ENCODE measurements around the gene IGFBP7. TPM values are rescaled to one million over a fixed set of nuclear protein-coding genes. Genes with fewer than 3 reads are reported as not detected.
A peak's percentile ranks its signal among the peaks of the same experiment; 100 is the strongest.

Gene IGFBP7
- total RNA-seq, 1 donor: 263 TPM

DNA sequence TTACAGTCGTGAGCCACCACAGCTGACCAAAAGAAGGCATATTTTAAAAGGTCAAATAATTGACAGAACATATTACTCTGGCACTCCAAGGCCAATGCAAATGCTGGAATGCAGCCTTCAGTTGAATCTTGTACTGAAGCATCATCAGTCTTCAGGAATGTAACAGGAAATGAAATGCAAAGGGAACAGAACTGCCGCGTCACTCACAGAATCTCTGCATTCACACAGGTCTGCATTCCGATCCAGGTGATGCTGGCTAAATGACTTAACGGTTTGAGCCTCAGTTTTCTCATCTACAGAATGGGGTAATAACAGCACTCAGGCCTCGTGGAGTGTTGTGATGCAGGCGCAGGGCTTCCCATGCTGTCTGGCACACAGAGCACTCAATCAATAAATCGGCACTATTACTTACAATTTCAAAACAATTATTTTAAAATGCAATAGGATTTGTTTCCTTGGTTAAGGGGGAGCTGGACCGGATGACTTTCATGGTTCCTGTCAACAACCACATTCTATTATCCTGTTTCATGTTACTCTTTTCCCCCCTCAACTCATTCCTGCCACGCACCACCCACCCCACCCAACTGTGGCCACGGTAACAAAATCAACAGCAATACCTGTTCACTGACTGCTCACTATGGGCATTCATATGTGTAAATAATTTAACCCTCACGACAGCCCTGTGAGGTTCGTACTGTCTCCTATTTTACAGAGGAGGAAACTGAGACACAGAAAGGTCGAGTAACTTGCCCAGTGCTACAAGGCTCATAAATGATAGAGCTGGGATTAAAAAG is 32.4 kb downstream of the IGFBP7 start:
- no peak overlapping the region for H3K4me3 ChIP-seq (ENCODE audit: low read depth, low read length)
- peak; percentile 60 for DNase-seq (ENCODE audit: low read depth)
- TF ChIP-seq, protein P1, sequence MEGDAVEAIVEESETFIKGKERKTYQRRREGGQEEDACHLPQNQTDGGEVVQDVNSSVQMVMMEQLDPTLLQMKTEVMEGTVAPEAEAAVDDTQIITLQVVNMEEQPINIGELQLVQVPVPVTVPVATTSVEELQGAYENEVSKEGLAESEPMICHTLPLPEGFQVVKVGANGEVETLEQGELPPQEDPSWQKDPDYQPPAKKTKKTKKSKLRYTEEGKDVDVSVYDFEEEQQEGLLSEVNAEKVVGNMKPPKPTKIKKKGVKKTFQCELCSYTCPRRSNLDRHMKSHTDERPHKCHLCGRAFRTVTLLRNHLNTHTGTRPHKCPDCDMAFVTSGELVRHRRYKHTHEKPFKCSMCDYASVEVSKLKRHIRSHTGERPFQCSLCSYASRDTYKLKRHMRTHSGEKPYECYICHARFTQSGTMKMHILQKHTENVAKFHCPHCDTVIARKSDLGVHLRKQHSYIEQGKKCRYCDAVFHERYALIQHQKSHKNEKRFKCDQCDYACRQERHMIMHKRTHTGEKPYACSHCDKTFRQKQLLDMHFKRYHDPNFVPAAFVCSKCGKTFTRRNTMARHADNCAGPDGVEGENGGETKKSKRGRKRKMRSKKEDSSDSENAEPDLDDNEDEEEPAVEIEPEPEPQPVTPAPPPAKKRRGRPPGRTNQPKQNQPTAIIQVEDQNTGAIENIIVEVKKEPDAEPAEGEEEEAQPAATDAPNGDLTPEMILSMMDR (IDR thresholded peaks at IDR 0.05; ENCODE audit: insufficient read depth, low read length): no peak

DNA sequence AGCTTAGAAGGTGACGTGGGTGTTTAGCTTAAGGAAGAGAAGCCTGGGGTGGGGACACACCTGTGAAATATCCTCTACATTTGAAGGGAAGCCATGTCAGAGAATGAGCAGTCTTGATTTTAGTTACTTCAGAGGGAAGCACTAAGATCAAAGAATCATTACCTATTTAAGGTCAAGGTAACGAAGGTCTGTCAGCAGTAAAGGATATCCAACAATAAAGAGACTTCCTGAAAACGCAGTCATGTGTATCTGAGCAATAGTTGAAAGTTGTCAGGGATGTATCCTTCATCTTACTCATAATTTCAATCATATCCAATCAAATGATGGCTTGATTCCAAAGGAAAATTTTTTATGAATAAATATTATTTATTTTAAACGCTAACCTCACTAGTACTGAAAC is 33.5 kb downstream of the IGFBP7 start:
- no peak for DNase-seq (ENCODE audit: low read depth)
- TF ChIP-seq, protein P1 (IDR thresholded peaks at IDR 0.05; ENCODE audit: insufficient read depth, low read length): no peak
- H3K4me3 ChIP-seq (ENCODE audit: low read depth, low read length): no peak overlapping the region

DNA sequence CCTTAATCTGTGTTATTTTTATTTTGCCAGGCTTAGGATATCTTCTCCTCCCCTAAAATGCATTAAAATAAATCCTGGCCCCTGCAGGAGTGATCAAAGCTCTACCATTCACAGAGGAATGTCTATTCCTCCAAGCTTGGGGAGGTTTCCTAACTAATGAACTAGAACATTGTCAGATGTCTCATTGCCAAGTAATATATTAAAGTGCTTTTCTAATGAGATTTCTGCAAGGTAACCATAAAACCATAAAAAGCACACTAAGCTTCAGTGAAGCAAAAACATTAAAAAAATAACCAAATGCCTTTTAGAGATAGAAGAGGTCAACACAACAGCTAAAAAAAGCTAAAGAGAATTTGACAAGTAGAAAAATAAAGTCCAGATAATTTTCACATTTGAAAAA is 34.8 kb downstream of the IGFBP7 start:
- no peak for DNase-seq (ENCODE audit: low read depth)
- no peak overlapping the region for H3K4me3 ChIP-seq (ENCODE audit: low read depth, low read length)
- TF ChIP-seq, protein P1 (IDR thresholded peaks at IDR 0.05; ENCODE audit: insufficient read depth, low read length): no peak

DNA sequence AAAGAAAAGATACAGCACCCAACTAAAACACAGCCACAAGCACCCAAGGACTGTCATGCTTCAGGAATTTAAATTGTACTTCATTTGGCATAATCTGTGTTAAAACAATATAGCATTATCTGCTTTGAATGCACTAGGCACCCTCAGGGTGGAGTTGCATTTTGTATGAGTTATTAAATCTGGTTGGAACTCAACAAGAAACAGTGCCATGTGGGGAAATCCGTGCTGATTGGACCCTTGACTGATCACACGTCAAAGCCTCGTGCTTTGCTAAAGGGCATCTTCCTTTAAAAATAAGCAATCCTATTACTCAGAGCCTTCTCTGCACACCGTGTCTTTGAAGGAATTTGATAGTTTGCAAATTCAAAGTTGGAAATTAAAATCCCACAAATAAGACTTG is 35.4 kb downstream of the IGFBP7 start:
- TF ChIP-seq, protein P1 (IDR thresholded peaks at IDR 0.05; ENCODE audit: insufficient read depth, low read length): no peak
- DNase-seq (ENCODE audit: low read depth): peak; percentile 95
- no peak overlapping the region for H3K4me3 ChIP-seq (ENCODE audit: low read depth, low read length)

DNA sequence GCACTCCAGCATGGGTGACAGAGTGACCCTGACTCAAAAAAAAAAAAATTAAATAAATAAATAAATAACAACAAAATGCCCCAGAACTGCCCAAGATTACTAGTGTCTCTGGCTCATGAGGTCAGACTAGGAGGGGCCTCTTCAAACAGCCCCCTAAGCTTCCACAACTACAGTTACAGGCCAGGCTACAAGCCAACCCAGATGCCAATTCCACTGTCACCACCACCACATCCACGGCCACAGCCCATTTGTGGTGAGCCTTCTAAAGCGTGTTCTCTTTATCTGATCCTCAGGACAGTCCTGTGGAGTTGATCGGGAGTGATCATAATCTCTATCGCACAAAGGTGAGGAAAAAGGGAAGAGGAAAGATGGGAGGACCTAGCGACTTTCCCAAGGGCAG is 36.6 kb downstream of the IGFBP7 start:
- no peak overlapping the region for H3K4me3 ChIP-seq (ENCODE audit: low read depth, low read length)
- DNase-seq (ENCODE audit: low read depth): no peak
- TF ChIP-seq, protein P1 (IDR thresholded peaks at IDR 0.05; ENCODE audit: insufficient read depth, low read length): no peak

DNA sequence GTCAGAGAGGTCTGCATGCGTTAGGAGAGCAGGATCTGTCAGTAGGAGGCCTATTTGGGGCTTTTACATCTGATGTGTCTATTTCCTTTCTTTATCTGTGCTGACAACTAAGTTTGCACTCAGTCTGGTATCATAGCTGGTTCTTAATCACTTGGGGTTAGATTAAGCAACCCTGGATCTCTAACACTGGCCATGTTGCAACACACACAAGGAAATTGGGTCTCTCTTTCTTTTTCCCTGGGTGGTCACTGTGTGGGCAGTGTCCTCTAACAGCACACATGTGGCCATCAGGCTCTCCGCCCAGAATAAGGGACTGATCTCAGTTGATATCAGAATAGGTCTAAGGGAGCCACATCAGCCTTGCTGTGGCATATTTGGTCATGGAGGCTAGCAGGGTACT is 38.9 kb downstream of the IGFBP7 start:
- H3K4me3 ChIP-seq (ENCODE audit: low read depth, low read length): no peak overlapping the region
- TF ChIP-seq, protein P1 (IDR thresholded peaks at IDR 0.05; ENCODE audit: insufficient read depth, low read length): no peak
- peak; percentile 73 for DNase-seq (ENCODE audit: low read depth)

DNA sequence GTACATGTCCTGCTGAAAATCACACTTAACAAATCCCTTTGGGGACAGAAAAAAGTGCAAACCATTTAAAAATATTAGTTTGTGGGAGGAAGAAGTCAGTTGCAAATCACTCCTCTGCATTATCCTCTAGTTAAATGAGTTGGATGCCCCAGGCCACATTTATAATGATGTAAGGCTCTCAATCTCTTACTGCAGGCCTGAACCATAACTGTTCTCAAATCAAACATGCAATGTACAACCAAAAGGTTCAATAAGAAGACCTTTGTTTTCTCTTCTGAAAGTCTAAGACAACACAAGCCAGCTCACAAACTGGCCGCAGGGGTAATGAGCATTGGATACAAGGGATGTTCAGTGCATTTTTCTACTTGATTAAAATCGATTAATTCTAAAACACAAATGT is 39.7 kb downstream of the IGFBP7 start:
- TF ChIP-seq, protein P1 (IDR thresholded peaks at IDR 0.05; ENCODE audit: insufficient read depth, low read length): no peak
- no peak overlapping the region for H3K4me3 ChIP-seq (ENCODE audit: low read depth, low read length)
- no peak for DNase-seq (ENCODE audit: low read depth)
